ENCODE results near the gene GCSAM.

DNA sequence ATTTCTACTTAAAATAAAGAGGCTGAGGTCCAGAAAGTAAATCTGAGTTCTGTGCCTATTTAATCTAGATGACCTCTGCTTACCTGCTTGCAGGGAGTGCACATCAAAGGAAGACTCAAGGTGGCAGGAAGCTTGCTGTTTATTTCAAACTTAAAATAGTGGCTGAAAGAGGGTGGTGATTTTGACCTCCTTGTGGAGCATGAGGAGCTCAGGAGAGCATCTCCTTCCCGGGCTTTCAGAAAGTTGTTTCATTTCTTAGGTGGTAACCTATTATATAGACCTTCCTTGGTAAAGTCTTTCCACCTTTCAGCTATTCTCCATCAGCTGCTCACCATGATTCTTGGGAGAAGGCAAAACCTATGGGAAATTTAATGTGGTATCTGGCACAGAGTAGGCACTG, 494 bp downstream of the GCSAM start:
- TF ChIP-seq, protein P1, sequence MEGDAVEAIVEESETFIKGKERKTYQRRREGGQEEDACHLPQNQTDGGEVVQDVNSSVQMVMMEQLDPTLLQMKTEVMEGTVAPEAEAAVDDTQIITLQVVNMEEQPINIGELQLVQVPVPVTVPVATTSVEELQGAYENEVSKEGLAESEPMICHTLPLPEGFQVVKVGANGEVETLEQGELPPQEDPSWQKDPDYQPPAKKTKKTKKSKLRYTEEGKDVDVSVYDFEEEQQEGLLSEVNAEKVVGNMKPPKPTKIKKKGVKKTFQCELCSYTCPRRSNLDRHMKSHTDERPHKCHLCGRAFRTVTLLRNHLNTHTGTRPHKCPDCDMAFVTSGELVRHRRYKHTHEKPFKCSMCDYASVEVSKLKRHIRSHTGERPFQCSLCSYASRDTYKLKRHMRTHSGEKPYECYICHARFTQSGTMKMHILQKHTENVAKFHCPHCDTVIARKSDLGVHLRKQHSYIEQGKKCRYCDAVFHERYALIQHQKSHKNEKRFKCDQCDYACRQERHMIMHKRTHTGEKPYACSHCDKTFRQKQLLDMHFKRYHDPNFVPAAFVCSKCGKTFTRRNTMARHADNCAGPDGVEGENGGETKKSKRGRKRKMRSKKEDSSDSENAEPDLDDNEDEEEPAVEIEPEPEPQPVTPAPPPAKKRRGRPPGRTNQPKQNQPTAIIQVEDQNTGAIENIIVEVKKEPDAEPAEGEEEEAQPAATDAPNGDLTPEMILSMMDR (conservative IDR thresholded peaks at IDR 0.05; ENCODE audit: low read length): no peak
- TF ChIP-seq EZH2phosphoT487 (IDR thresholded peaks at IDR 0.05; ENCODE audit: borderline replicate concordance): no peak

All from Loucy (cell line).